NCI-H524 treated with DMSO at 0.1 percent for 48 hours (cell line): Measurements from ENCODE around the gene TLCD5.

Experiments
- DNase-seq: peaks from one replicate; lab custom pipeline; 2025; lab: John Stamatoyannopoulos, UW

TLCD5 gene

DNA sequence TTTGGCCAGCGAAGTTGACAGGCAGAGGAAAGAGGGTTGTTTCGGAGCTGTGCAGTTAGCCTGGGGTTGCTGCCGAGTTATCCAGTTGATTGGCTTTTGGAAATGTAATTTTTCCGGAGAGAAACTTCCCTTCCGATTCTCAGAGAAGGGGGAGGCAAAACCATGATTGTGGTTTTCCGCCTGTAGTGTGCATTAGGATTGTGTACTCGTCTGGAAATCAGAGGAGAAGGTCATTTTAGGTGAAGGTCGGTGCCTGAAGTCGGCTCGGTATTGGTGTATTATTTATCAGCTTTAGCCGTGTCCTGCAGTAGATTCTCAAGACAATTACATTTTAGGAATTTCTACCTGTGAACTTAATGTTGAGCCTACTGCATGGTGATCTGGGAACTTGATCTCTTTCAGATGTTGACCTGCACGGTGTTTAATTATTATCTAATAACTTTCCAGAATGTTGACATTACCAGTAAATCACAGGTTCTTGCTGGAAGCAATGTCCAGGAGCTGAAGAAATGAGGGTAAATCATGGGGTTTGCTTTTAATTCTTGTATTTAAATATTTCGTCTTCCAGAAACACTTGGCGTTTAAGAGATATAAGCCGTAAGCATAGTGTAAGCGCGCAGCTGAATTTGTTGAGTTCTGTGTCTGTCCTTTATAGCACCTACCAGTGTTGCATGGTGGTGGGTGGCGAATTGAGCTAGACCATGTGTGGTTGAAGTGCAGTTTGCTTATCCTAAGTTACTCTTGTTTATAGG is 12.4 kb downstream of the TLCD5 start:
- no peak for DNase-seq

DNA sequence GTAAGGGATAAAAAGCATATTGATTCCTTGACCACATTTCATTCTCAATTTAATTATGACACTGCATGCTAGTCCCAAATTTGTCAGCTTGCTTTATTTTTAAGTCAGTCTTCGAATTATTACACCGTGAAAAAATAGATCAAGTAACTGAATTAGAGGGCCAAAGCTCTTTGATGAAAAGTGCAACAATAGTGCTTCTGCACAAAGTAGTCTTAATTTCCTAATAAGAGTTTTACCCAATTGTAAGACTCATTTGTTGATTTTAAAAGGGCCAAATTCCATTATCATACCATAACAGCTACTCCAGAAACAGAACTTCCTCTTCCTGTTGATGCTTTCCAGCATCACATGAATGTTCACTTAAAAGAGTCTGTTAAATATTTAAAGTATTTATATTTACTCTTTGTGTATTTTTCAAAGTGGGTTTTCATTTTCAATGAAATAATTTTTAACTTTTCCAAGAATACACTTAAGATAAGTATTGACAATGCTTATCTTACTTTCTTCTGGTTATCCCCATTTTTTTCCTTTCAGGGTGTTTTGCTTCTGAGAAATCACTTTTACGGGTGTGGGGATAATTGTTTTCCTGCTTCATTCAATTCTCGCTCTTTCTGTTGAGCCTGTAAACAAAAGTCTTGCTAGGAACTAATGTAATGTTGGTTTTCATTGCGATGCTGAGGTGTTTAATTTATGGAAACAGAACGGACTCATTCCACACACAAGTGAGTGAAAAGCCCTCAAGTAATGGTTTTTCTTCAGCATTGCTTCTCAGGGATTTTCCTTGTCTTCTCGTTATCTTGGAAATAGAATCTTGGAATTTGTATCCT is 13.2 kb downstream of the TLCD5 start:
- no peak for DNase-seq

GRCh38 chr11:120339394-120339890 is 14.3 kb downstream of the TLCD5 start:
- no peak for DNase-seq

GRCh38 chr11:120340529-120340928 is 15.4 kb downstream of the TLCD5 start:
- no peak for DNase-seq

DNA sequence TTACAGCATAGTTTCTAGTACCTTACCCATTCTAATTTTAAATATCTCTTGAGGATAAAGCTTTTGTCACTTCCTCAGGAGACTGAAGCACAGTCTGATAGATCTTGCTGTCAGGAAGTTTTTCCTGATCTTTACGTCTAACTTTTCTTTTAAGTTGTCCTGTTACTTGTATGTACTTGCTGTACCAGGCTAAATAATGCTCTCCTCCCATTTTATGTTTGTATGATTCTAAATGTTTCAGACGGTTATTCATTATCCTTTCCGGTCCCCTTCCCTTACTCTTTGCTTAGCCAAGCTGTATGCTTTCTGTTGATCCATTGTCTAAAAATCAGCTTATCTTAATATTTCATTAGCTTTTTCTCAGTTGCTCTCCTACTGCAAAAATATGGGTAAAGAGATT is 17.1 kb downstream of the TLCD5 start:
- DNase-seq, result no peak

GRCh38 chr11:120342678-120343077 is 17.6 kb downstream of the TLCD5 start:
- no peak for DNase-seq

GRCh38 chr11:120343429-120343828 is 18.3 kb downstream of the TLCD5 start:
- DNase-seq, result no peak

DNA sequence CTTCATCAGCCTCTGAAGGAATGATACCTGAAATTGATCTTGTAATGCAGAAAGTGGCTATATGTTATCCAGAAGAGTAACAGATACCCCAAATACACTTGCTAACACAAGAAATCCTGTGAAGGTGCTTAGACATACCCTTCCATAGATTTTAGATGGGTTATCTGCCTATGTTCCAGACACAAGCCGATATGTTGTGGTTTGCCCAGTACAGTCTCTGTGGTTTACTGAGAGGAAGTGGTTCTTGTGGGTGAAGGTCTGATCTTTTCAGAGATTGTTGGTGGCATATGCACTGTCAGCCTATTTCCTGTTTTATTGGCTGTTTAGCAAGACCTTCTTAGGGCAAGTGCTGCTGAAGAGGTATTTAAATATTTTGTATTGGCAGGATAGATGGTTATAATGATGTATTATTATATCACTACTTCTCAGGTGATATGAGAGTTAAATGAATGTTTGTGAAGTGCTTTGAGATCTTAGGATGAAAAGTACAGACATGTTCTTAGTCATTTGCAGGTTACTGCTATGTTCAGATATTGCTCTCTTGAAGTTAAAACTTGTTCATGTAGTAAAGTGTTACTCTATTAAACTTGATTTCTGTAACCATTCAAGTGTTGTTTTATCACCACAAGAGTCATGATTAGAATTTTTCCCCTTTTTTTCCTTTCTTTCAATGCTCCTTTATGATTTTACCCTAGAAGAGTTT is 19.4 kb downstream of the TLCD5 start:
- no peak for DNase-seq

DNA sequence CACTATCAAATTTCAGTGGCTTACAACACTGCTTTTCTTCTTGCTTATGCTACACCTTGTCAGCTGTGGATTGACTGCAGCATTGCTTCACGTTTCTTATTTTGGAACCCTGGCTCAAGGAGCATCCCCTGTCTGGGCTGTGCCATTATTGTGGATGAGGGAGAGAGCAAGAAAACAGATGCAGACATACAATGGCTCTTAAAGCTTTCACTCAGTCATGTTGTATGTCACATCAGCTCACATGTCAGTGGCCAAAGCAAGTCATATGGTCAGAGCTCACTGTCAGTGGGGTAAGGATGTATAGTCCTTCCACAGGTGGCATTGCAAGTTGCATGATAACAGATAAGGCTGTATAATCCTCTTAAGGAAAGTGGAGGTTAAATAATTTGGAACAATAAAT is 21.1 kb downstream of the TLCD5 start:
- DNase-seq, result no peak

GRCh38 chr11:120350637-120351036 is 25.5 kb downstream of the TLCD5 start:
- no peak for DNase-seq

- DNase-seq, result no peak
These were observed 27.3 kb downstream of the TLCD5 start for GRCh38 chr11:120352405-120352804.

GRCh38 chr11:120354068-120354467 is 29.0 kb downstream of the TLCD5 start:
- no peak for DNase-seq

DNA sequence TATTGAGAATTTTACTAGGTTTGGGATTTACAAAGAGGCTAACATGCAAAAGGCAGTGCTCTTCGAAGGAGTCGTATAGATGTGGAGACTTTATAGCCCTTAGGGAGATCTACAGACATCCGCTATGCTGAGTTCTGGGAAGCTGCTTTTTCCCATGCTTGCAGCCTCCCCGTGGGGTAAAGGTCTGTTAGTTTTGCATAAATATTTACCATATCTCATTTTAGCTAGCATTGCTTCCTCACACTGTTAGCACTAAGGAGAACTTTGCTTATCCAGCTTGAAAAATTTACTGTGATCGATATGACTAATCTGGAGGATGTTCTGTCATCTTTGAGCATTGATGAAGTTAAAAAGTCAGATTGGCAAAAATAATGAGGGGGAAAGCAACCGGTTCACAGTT is 29.7 kb downstream of the TLCD5 start:
- no peak for DNase-seq

DNA sequence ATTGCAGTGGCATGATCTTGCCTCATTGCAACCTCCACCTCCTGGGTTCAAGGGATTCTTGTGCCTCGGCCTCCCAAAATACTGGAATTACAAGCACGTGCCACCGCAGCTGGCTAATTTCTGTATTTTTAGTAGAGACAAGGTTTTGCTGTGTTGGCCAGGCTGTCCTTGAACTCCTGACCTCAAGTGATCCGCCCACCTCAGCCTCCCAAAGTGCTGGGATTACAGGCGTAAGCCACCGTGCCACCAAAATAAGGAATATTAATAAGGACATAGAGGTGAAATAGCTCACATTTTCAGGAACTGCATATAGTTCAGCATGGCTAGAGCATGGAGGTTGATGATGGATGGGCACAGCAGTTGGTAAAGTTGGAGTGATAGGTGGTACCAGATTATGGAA is 32.5 kb downstream of the TLCD5 start:
- DNase-seq, result no peak

DNA sequence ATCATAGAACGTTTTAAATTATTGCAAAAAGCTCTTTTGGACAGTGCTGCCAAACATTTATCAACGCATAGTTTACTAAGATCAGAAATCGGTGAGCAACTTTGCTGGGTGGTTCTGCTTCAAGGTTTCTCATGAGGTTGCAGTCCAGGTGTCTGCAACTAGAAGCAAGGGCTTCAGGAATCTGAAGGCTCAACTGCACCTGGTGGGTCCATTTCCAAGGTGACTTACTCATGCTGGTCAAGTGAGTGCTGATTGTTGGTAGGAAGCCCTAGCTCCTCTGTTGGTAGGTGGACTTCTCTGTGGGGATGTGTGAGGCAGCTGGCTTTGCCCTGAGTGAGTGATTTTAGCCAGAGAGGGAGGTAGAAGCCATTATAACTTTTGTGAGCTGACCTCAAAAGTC is 33.6 kb downstream of the TLCD5 start:
- DNase-seq, result no peak

- DNase-seq, result no peak
These were observed 38.3 kb downstream of the TLCD5 start for GRCh38 chr11:120363436-120363835.

- DNase-seq, result no peak
These were observed 40.4 kb downstream of the TLCD5 start for GRCh38 chr11:120365512-120365911.

DNA sequence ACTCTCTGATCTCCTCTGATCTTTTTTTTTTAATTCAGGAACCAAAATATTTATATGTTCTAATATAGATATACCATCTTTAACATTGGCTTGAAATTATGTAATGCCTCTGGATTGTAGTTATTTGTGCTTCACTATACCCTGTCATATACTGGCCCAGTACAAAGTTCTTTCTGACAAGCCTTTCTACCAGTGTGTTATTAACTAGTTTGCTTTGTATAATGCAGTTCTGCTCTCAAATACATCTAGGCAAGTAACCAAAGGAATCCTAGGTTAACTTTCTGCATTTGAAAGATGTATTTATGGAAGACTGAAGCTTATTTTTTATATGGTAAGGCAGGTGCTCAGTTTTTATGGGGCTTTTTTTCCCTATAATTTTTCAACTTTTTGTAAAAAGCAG is 47.2 kb downstream of the TLCD5 start:
- DNase-seq, result no peak

GRCh38 chr11:120375076-120375475 is 50.0 kb downstream of the TLCD5 start:
- no peak for DNase-seq

DNA sequence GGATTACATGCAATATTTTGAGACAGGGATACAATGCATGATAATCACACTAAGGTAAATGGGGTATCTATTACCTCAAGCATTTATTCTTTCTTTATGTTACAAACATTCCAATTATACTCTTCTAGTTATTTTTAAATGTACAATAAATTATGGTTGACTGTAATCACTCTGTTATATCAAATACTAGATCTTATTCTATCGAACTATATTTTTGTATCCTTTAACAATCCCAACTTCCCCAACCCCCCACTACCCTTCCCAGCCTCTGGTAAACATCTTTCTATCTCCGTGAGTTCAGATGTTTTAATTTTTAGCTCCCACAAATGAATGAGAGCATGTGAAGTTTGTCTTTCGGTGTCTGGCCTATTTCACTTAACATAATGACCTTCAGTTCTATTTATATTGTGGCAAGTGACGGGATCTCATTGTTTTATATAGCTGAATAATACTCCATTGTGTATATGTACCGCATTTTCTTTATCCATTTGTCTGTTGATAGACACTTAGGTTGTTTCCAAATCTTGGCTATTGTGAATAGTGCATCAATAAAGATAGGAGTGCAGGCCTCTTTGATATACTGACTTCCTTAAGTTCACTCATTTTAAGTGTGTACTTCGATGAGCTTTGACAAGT is 51.6 kb downstream of the TLCD5 start:
- no peak for DNase-seq

DNA sequence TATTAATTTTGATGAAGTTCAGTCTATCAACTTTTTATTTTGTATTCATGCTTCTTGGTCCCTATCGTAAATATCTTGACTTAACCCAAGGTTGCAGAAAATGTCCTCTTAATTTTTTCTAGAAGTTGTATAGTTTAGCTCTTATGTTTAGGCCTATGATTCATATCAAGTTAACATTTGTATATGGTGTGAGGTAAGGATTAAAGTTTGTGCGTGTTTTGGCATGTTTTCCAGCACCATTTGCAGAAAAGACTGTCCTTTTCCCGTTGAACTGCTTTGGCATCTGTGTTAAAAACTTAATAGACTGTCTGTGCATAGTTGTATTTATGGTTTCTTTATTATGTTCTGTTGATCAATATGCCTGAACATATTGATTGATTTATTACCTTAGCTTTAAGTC is 53.4 kb downstream of the TLCD5 start:
- DNase-seq, result no peak

DNA sequence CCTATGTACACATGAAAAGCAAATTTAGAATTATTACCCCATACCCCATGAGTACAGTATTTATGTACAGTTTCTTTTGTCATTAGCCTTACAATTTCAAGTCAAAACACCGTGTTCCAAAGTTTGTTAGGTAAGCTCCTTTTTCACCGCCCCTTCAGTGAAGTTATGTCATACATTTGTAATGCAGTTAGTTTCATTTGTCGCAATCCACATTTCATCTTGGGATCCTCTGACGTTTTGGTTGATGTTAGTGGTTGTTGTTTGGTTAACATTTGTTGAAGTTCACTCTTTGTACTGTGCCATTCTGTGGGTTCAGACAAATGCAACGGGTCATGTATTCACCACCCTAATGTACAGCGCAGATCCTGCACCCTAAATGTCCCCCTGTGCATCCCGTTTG is 56.3 kb downstream of the TLCD5 start:
- DNase-seq, result no peak
